ENCODE data around the gene NRXN3. TPM values are rescaled to one million over a fixed set of nuclear protein-coding genes. Genes with fewer than 3 reads are reported as not detected.

Gene NRXN3
- total and polyA plus RNA-seq, 2 experiments from 2014 or later: 1.0 to 1.8 TPM

DNA sequence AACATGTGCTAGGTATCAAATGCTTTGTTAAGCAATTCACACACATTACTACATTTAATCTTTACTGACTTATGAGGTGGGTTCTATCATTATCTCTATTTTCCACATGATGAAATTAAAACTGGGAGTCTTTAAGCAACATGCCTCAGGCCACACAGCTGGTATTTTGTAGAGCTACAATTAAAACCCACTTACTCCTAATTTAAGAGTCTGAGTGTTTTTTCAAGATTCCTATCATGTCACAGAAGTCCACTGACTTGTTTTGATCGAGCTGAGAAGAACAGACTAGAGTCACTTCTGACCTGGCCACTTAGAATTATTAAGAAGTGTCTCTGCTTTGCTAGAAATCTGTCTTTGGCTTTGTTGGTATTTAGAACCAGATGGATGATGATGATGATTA lies 670.7 kb downstream of the NRXN3 start (continued):
- TF ChIP-seq, protein P1, sequence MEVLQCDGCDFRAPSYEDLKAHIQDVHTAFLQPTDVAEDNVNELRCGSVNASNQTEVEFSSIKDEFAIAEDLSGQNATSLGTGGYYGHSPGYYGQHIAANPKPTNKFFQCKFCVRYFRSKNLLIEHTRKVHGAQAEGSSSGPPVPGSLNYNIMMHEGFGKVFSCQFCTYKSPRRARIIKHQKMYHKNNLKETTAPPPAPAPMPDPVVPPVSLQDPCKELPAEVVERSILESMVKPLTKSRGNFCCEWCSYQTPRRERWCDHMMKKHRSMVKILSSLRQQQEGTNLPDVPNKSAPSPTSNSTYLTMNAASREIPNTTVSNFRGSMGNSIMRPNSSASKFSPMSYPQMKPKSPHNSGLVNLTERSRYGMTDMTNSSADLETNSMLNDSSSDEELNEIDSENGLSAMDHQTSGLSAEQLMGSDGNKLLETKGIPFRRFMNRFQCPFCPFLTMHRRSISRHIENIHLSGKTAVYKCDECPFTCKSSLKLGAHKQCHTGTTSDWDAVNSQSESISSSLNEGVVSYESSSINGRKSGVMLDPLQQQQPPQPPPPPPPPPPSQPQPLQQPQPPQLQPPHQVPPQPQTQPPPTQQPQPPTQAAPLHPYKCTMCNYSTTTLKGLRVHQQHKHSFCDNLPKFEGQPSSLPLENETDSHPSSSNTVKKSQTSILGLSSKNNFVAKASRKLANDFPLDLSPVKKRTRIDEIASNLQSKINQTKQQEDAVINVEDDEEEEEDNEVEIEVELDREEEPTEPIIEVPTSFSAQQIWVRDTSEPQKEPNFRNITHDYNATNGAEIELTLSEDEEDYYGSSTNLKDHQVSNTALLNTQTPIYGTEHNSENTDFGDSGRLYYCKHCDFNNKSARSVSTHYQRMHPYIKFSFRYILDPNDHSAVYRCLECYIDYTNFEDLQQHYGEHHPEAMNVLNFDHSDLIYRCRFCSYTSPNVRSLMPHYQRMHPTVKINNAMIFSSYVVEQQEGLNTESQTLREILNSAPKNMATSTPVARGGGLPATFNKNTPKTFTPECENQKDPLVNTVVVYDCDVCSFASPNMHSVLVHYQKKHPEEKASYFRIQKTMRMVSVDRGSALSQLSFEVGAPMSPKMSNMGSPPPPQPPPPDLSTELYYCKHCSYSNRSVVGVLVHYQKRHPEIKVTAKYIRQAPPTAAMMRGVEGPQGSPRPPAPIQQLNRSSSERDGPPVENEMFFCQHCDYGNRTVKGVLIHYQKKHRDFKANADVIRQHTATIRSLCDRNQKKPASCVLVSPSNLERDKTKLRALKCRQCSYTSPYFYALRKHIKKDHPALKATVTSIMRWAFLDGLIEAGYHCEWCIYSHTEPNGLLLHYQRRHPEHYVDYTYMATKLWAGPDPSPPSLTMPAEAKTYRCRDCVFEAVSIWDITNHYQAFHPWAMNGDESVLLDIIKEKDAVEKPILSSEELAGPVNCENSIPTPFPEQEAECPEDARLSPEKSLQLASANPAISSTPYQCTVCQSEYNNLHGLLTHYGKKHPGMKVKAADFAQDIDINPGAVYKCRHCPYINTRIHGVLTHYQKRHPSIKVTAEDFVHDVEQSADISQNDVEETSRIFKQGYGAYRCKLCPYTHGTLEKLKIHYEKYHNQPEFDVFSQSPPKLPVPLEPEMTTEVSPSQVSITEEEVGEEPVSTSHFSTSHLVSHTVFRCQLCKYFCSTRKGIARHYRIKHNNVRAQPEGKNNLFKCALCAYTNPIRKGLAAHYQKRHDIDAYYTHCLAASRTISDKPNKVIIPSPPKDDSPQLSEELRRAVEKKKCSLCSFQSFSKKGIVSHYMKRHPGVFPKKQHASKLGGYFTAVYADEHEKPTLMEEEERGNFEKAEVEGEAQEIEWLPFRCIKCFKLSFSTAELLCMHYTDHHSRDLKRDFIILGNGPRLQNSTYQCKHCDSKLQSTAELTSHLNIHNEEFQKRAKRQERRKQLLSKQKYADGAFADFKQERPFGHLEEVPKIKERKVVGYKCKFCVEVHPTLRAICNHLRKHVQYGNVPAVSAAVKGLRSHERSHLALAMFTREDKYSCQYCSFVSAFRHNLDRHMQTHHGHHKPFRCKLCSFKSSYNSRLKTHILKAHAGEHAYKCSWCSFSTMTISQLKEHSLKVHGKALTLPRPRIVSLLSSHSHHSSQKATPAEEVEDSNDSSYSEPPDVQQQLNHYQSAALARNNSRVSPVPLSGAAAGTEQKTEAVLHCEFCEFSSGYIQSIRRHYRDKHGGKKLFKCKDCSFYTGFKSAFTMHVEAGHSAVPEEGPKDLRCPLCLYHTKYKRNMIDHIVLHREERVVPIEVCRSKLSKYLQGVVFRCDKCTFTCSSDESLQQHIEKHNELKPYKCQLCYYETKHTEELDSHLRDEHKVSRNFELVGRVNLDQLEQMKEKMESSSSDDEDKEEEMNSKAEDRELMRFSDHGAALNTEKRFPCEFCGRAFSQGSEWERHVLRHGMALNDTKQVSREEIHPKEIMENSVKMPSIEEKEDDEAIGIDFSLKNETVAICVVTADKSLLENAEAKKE (CRISPR knock-in tag; IDR thresholded peaks at IDR 0.05): no peak
- TF ChIP-seq POLR2AphosphoS5 (IDR thresholded peaks at IDR 0.05; ENCODE audit: low read depth): no peak

DNA sequence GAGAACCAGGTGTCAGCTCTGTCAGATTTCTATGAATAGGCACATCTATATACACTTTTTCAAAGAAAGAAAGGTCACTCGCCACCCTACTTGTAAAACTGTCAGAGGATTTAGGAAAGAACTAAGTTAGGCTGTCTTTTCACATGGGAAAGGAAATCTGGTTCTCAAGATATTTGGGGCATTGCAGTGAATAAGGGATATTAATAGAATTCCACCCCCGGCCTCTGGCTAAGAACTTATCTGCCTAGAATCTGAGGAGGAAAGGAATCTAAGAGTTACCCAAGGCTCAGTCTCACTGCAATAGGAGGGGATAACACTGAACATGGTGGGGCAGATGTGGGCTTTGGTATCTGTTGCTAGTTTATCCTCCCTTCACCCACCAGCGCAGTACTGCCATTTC lies 677.6 kb downstream of the NRXN3 start:
- ATAC-seq: peak; percentile 16; the same call in 2 of the 3 replicates
- H3K79me2 ChIP-seq (replicated peaks; ENCODE audit: insufficient read depth): no peaks in the 10 kb centered on the region
- H3K4me2 ChIP-seq: no peak overlapping the region
- no peaks in the 10 kb centered on the region for H3K27me3 ChIP-seq (ENCODE audit: insufficient read depth)
- no peak overlapping the region for H3K27ac Mint-ChIP-seq
- H3K4me3 Mint-ChIP-seq: no peak overlapping the region
- no peaks in the 10 kb centered on the region; the same call in 1 of the 3 replicates for H3K9me3 Mint-ChIP-seq
- H2AFZ ChIP-seq: no peak overlapping the region
- H4K20me1 ChIP-seq (replicated peaks; ENCODE audit: insufficient read depth): no peaks in the 10 kb centered on the region
- H3K9me2 ChIP-seq (ENCODE audit: insufficient read depth): no peaks in the 10 kb centered on the region; the same call in 1 of the 2 replicates
- TF ChIP-seq ZNF331 (CRISPR knock-in tag; IDR thresholded peaks at IDR 0.05; ENCODE audit: low read depth): no peak
- TF ChIP-seq, protein P2, sequence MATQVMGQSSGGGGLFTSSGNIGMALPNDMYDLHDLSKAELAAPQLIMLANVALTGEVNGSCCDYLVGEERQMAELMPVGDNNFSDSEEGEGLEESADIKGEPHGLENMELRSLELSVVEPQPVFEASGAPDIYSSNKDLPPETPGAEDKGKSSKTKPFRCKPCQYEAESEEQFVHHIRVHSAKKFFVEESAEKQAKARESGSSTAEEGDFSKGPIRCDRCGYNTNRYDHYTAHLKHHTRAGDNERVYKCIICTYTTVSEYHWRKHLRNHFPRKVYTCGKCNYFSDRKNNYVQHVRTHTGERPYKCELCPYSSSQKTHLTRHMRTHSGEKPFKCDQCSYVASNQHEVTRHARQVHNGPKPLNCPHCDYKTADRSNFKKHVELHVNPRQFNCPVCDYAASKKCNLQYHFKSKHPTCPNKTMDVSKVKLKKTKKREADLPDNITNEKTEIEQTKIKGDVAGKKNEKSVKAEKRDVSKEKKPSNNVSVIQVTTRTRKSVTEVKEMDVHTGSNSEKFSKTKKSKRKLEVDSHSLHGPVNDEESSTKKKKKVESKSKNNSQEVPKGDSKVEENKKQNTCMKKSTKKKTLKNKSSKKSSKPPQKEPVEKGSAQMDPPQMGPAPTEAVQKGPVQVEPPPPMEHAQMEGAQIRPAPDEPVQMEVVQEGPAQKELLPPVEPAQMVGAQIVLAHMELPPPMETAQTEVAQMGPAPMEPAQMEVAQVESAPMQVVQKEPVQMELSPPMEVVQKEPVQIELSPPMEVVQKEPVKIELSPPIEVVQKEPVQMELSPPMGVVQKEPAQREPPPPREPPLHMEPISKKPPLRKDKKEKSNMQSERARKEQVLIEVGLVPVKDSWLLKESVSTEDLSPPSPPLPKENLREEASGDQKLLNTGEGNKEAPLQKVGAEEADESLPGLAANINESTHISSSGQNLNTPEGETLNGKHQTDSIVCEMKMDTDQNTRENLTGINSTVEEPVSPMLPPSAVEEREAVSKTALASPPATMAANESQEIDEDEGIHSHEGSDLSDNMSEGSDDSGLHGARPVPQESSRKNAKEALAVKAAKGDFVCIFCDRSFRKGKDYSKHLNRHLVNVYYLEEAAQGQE (IDR thresholded peaks at IDR 0.05; ENCODE audit: unreplicated experiment): no peak
- TF ChIP-seq NANOG (IDR thresholded peaks at IDR 0.05; ENCODE audit: borderline replicate concordance): no peak
- no peak for TF ChIP-seq POLR2AphosphoS5 (IDR thresholded peaks at IDR 0.05; ENCODE audit: low read depth)
- H3K36me3 Mint-ChIP-seq (ENCODE audit: low read depth): peaks cover 8% of the 10 kb centered on the region; the same call in 2 of the 3 replicates
- H3K4me1 Mint-ChIP-seq: peaks cover 40% of the 10 kb centered on the region
- no peak overlapping the region for H3K4me3 ChIP-seq
- H3F3A ChIP-seq (replicated peaks; ENCODE audit: low read depth): no peaks in the 10 kb centered on the region
- H3K27me3 Mint-ChIP-seq (ENCODE audit: insufficient read depth, low read depth, poor library complexity): peaks cover 2% of the 10 kb centered on the region
- DNase-seq (ENCODE audit: low spot score): no peak
- peaks cover 12% of the 10 kb centered on the region for H3K4me1 ChIP-seq (ENCODE audit: insufficient read depth)
- 0 out of 2 replicates have a peak, but pooled peaks cover 5% of the 10 kb centered on the region for H3K36me3 ChIP-seq (ENCODE audit: insufficient read depth)
- no peak overlapping the region for H3K27ac ChIP-seq (ENCODE audit: low read depth)

All from GM23338 (cell line).